Activated naive CD4-positive, alpha-beta T cell treated with anti-CD3 and anti-CD28 coated beads, Interleukin-2, amount 50 U/mL, for 24 hours (primary cell): Measurements from ENCODE around the gene GNPAT.

Experiments
- H3K27ac Mint-ChIP-seq: one replicate; pipeline ENCODE4 v1.8.0; 2021; ENCODE audit warnings: mild to moderate bottlenecking, mixed read lengths
- H3K27me3 Mint-ChIP-seq: one replicate; pipeline ENCODE4 v1.8.0; 2021; ENCODE audit warnings: mixed read lengths
- H3K36me3 Mint-ChIP-seq: one replicate; pipeline ENCODE4 v1.8.0; 2021; ENCODE audit warnings: mixed read lengths
- H3K4me1 Mint-ChIP-seq: one replicate; pipeline ENCODE4 v1.8.0; 2021; ENCODE audit warnings: mixed read lengths
- H3K4me3 Mint-ChIP-seq: one replicate; pipeline ENCODE4 v1.8.0; 2021; ENCODE audit warnings: mild to moderate bottlenecking, mixed read lengths
- H3K9me3 Mint-ChIP-seq: one replicate; pipeline ENCODE4 v1.8.0; 2021; ENCODE audit warnings: mixed read lengths

Gene GNPAT

DNA sequence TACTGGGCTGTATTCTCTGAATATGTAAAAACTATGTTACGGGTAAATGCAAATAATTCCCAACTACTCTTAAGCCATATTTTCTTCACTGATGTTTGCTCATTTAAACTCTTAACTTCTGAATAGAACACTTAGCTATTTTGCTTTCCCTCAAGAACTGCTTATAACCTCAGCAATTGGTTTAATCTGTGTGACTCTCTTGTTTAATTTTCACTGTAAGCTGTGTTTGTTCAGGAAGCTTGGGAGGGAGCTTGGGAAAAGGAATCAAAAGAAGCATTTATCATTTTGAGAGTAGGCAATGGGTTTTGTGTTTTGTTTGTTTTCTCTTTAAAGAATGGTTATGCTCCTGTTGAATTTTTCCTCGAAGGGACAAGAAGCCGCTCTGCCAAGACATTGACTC, 24.4 kb downstream of the GNPAT start:
- H3K27ac Mint-ChIP-seq: no peak overlapping the region
- no peaks in the 10 kb centered on the region for H3K4me1 Mint-ChIP-seq
- no peaks in the 10 kb centered on the region for H3K9me3 Mint-ChIP-seq
- H3K36me3 Mint-ChIP-seq: peaks cover 17% of the 10 kb centered on the region
- no peaks in the 10 kb centered on the region for H3K27me3 Mint-ChIP-seq
- H3K4me3 Mint-ChIP-seq: no peak overlapping the region

- peaks cover 7% of the 10 kb centered on the region for H3K4me1 Mint-ChIP-seq
- no peak overlapping the region for H3K4me3 Mint-ChIP-seq
- H3K27me3 Mint-ChIP-seq: no peaks in the 10 kb centered on the region
- peak overlapping the region; percentile 3 for H3K27ac Mint-ChIP-seq
- peaks cover 18% of the 10 kb centered on the region for H3K36me3 Mint-ChIP-seq
- H3K9me3 Mint-ChIP-seq: no peaks in the 10 kb centered on the region
These were observed 25.9 kb downstream of the GNPAT start for GRCh38 chr1:231266811-231267322.

GRCh38 chr1:231272173-231272572, 31.2 kb downstream of the GNPAT start:
- Mint-ChIP-seq H3K4me3 (peak overlapping the region; percentile 73), H3K9me3 (no peaks in the 10 kb centered on the region), H3K36me3 (peaks cover 35% of the 10 kb centered on the region), H3K27ac (peak overlapping the region; percentile 99), H3K4me1 (peaks cover 31% of the 10 kb centered on the region), H3K27me3 (no peaks in the 10 kb centered on the region)

DNA sequence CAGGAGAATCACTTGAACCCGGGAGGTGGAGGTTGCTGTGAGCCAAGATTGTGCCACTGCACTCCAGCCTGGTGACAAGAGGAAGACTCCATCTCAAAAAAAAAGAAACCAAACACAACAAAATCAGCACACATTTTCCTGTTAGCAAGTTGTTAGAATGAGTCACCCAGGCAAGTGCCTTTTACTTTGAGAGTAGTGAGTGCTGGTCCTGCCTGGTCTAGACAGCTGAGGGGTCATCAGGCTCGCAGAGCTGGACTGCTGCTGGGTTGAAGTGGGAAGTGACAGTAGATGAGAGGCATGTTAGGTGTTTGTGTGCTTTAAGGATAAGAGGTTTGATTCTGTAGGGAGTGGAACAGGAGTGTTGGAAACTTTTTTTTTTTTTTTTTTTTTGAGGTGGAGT, 31.9 kb downstream of the GNPAT start:
- Mint-ChIP-seq H3K27ac (peak overlapping the region; percentile 99), H3K36me3 (peaks cover 36% of the 10 kb centered on the region), H3K4me1 (peaks cover 31% of the 10 kb centered on the region), H3K4me3 (peak overlapping the region; percentile 47), H3K27me3 (no peaks in the 10 kb centered on the region), H3K9me3 (no peaks in the 10 kb centered on the region)

DNA sequence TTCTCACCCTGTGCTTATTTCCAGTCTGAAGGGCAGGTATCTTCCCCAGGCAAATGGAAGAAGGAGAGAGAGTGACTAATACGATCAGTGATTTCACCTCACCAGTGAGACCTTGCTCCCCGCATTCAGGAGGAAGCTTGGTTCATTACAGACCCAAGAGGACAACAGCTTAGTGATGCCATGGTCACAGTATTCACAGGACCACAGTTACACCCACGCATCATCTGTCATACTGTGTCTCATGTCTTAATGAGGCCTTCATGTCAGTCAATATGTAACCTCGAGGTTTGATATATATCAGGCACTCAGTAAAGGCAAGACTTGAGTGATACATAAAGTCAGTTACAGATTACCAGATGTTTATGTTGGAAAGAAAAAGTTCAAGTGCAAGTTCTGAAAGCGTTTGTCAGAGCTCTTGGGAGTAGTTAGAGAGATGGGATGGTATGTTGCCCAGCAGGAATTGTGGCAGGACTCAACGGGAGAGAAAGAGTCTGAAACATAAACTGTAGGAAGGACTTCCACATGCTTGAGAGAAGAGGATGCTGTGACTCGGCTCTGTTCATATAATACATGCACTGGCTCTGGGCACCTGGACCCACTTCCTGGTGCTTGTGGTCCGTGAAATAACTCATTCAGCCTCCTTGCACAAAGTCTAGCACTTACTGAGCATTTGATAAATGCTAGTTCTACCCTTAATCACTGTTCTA, 33.3 kb downstream of the GNPAT start:
- Mint-ChIP-seq H3K27me3 (no peaks in the 10 kb centered on the region), H3K9me3 (no peaks in the 10 kb centered on the region), H3K36me3 (peaks cover 36% of the 10 kb centered on the region), H3K27ac (peak overlapping the region; percentile 87), H3K4me3 (peak overlapping the region; percentile 47), H3K4me1 (peaks cover 31% of the 10 kb centered on the region)

GRCh38 chr1:231278100-231278790, 37.2 kb downstream of the GNPAT start:
- Mint-ChIP-seq H3K4me3 (no peak overlapping the region), H3K36me3 (peaks cover 26% of the 10 kb centered on the region), H3K9me3 (no peaks in the 10 kb centered on the region), H3K27me3 (no peaks in the 10 kb centered on the region), H3K4me1 (peaks cover 13% of the 10 kb centered on the region), H3K27ac (peak overlapping the region; percentile 68)

GRCh38 chr1:231279081-231279480, 38.1 kb downstream of the GNPAT start:
- H3K4me1 Mint-ChIP-seq: peaks cover 6% of the 10 kb centered on the region
- no peak overlapping the region for H3K4me3 Mint-ChIP-seq
- peaks cover 25% of the 10 kb centered on the region for H3K36me3 Mint-ChIP-seq
- no peaks in the 10 kb centered on the region for H3K9me3 Mint-ChIP-seq
- H3K27ac Mint-ChIP-seq: no peak overlapping the region
- H3K27me3 Mint-ChIP-seq: no peaks in the 10 kb centered on the region

DNA sequence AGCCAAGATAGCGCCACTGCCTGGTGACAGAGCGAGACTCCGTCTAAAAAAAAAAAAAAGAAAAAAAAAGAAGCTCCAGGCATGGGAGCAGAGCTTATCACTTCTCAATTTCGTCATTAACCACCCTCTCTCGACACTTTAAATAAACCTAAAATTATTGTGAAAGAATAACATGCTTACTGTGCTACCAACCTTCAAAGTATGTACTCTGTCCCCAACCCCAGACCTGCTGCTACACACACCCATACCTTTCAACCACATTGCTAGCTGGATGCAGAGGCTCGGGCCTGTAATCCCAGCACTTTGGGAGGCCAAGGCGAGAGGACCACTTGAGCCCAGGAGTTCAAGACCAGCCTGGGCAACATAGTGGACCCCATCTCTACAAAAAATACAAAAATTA, 38.7 kb downstream of the GNPAT start:
- Mint-ChIP-seq H3K27ac (no peak overlapping the region), H3K36me3 (peaks cover 21% of the 10 kb centered on the region), H3K27me3 (no peaks in the 10 kb centered on the region), H3K4me3 (no peak overlapping the region), H3K9me3 (no peaks in the 10 kb centered on the region), H3K4me1 (no peaks in the 10 kb centered on the region)

DNA sequence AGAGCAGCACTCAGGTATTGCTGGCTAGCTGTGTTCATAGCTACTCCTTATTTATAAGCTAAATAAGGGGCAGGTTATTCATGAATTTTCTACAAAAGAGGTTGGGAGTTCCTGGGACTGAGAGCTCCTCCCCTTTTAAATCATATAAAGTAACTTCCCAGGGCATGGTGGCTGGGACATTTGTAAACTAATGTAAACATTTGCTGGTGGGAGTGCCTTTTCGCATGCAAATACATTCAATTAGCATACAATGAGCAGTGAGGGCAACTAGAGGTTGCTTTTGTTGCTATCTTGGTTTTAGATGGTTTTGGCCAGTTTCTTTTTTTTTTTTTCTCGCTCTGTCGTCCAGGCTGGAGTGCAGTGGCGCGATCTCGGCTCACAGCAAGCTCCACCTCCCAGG, 43.4 kb downstream of the GNPAT start:
- no peaks in the 10 kb centered on the region for H3K4me1 Mint-ChIP-seq
- no peak overlapping the region for H3K4me3 Mint-ChIP-seq
- no peaks in the 10 kb centered on the region for H3K36me3 Mint-ChIP-seq
- H3K27me3 Mint-ChIP-seq: no peaks in the 10 kb centered on the region
- H3K27ac Mint-ChIP-seq: no peak overlapping the region
- H3K9me3 Mint-ChIP-seq: no peaks in the 10 kb centered on the region

GRCh38 chr1:231286603-231287002, 45.6 kb downstream of the GNPAT start:
- Mint-ChIP-seq H3K4me1 (no peaks in the 10 kb centered on the region), H3K36me3 (no peaks in the 10 kb centered on the region), H3K9me3 (no peaks in the 10 kb centered on the region), H3K27ac (no peak overlapping the region), H3K4me3 (no peak overlapping the region), H3K27me3 (no peaks in the 10 kb centered on the region)

DNA sequence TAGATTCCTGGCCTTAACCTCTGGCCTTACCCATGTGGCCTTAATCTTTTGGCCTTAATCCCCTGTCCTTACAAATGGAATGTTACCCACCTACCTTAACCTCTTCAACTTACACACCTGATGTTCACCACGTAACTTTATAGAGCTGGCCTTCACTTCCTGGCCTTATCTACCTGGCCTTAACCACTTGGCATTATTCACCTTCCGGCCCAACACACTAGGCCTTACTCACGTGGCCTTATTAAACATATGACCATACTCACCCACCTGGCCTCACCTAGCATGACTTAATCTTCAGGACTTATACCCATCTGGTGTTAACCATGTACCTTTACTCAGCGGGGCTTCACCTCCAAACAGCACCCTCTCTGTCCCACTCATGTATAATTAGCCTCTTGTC, 54.9 kb downstream of the GNPAT start:
- H3K27ac Mint-ChIP-seq: no peak overlapping the region
- H3K9me3 Mint-ChIP-seq: no peaks in the 10 kb centered on the region
- H3K4me3 Mint-ChIP-seq: no peak overlapping the region
- H3K27me3 Mint-ChIP-seq: no peaks in the 10 kb centered on the region
- no peaks in the 10 kb centered on the region for H3K4me1 Mint-ChIP-seq
- H3K36me3 Mint-ChIP-seq: no peaks in the 10 kb centered on the region

- H3K27me3 Mint-ChIP-seq: no peaks in the 10 kb centered on the region
- no peak overlapping the region for H3K27ac Mint-ChIP-seq
- no peak overlapping the region for H3K4me3 Mint-ChIP-seq
- H3K9me3 Mint-ChIP-seq: no peaks in the 10 kb centered on the region
- no peaks in the 10 kb centered on the region for H3K36me3 Mint-ChIP-seq
- H3K4me1 Mint-ChIP-seq: no peaks in the 10 kb centered on the region
These were observed 61.0 kb downstream of the GNPAT start for GRCh38 chr1:231301990-231302389.

DNA sequence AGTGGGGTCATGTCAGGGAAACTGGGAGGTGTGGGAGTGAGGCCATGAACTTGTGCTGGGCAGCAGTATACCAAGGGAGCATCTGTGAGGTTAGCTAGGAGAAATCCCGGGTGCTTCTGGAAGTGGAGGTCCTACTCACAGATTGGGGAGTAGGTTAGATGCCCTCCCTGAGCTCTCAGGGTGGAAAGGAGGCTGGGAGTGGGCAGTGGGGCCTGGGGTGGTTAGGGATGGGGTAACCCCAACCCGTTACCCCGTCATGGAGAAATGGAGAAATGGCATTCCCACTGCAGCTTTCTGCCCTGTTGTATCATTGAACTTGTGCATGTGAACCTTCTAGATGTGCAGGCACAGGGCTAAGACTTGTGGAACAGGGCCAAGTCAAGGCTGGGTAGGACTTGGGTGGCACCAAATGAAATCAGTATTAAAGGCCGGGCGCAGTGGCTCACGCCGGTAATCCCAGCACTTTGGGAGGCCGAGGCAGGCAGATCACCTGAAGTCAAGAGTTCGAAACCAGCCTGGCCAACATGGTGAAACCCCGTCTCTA, 69.5 kb downstream of the GNPAT start:
- H3K27ac Mint-ChIP-seq: no peak overlapping the region

DNA sequence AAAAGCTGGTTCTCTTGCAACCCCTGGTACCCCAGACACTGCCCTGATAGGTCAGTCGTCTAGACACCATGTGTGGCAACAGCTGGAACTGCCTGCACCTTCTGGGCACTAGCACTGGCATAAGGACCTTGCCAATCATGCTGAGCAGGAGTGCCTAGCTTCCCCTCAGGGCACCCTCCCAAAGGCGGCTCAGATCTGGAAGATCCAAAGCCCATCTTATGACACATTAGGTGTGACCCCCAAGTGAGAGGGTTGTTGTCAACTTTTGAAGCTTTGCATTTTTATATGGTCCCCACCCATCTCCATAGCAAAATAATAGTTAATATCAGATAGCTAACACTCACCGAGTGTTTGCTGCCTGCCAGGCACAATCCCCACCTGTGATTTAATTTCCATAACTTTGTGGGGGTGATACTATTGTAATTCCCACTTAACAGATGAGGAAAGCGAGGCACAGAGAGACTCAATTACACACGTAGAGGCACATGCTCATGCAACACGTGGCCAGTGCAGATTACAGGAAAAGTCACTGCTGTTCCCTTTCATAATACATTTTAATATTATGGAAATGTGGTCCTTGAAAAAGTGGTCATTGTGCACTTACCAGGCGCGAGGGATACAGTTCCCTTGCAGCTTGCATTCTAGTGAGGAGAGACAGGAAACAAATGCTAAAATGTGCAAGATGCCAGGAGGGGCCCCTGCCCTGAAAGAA, 70.9 kb downstream of the GNPAT start:
- Mint-ChIP-seq H3K9me3 (no peaks in the 10 kb centered on the region), H3K4me3 (no peak overlapping the region), H3K4me1 (no peaks in the 10 kb centered on the region), H3K27me3 (no peaks in the 10 kb centered on the region), H3K36me3 (no peaks in the 10 kb centered on the region), H3K27ac (no peak overlapping the region)

More for the DNA sequence above, 69.5 kb downstream of the GNPAT start:
- no peaks in the 10 kb centered on the region for H3K4me1 Mint-ChIP-seq
- no peaks in the 10 kb centered on the region for H3K36me3 Mint-ChIP-seq
- H3K4me3 Mint-ChIP-seq: no peak overlapping the region
- no peaks in the 10 kb centered on the region for H3K9me3 Mint-ChIP-seq
- H3K27me3 Mint-ChIP-seq: no peaks in the 10 kb centered on the region

DNA sequence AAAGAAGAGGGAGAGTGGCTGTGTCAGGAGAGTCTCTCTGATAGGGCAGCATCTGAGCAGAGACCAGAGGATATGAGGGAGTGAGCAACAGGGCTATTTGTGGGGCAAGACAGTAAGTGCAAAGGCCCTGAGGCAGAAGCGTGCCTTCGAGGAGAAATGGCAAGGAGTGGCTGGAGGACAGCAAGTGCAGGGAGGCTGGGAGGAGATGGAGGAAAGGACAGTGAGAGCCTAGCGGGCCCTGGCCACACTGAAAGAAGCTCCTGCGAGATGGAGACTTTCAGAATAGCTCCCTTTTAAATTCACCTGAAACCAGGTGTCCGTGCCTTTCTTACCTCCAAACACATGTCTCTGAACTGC, 71.4 kb downstream of the GNPAT start:
- Mint-ChIP-seq H3K9me3 (no peaks in the 10 kb centered on the region), H3K36me3 (no peaks in the 10 kb centered on the region), H3K27ac (no peak overlapping the region), H3K4me3 (no peak overlapping the region), H3K27me3 (no peaks in the 10 kb centered on the region), H3K4me1 (no peaks in the 10 kb centered on the region)

DNA sequence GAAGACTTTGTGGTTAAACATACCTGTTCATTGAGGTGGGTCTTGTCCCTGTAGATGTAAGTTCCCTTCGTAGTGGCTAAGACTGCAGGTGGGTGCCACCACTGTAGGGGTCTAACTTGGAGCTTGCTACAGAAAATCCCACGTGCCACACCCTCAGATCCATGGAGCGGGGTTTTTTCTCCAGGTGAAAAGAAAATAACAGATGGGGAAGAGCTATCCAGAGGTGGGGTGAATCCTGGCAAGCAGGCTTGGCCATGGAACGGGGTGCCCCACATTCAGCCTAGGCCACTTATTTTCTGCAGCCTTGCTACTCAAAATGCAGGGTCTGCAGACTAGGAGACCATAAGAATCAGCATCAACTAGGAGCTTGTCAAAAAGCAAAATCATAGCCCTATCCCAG, 72.6 kb downstream of the GNPAT start:
- Mint-ChIP-seq H3K4me3 (no peak overlapping the region), H3K9me3 (no peaks in the 10 kb centered on the region), H3K27ac (no peak overlapping the region)

More for the DNA sequence above, 72.6 kb downstream of the GNPAT start:
- Mint-ChIP-seq H3K27me3 (no peaks in the 10 kb centered on the region), H3K4me1 (no peaks in the 10 kb centered on the region), H3K36me3 (no peaks in the 10 kb centered on the region)
